ENCODE results near the gene FAM81B. TPM values are rescaled to one million over a fixed set of nuclear protein-coding genes. Genes with fewer than 3 reads are reported as not detected.
"Not testable (repeated sequence)": the region's sequence is repeated elsewhere in the genome, so short reads cannot be mapped to it uniquely, and the experiment has no call there.

Gene FAM81B
- total and polyA plus RNA-seq, 5 experiments from 2014 or later = not detected

DNA sequence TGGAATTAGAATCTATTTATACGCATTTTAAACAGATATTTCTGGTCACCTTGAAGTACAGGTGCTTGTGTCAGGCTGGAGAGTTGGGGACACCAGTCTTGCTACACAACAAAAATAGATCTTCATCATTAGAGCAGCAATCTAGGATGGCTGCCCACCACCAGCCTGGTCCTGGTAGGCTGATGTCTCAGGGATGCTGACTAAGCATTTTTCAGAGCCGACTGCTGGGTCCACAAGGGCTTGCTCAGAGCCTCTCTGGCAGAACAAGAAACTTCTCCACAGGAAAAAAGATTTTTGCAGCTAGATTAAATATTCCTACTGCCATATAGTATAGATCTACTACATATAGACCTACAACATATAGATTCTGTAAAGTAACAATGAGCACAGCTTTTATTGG is 12.0 kb upstream of the FAM81B start:
- H3K4me1 Mint-ChIP-seq = peaks cover 7 to 17% (median 9%) of the 10 kb centered on the region in 4 donors
- no peak overlapping the region for H3K27ac Mint-ChIP-seq
- H3K27me3 Mint-ChIP-seq = peaks cover 0 to 17% (median 9%) of the 10 kb centered on the region in 5 donors
- ATAC-seq (no peak), DNase-seq (no peak)
- H3K9me3 Mint-ChIP-seq = no peaks in the 10 kb centered on the region
- no peaks in the 10 kb centered on the region for H3K36me3 Mint-ChIP-seq
- H3K4me3 Mint-ChIP-seq = no peak overlapping the region
- POLR2A ChIA-PET = no interaction called here

DNA sequence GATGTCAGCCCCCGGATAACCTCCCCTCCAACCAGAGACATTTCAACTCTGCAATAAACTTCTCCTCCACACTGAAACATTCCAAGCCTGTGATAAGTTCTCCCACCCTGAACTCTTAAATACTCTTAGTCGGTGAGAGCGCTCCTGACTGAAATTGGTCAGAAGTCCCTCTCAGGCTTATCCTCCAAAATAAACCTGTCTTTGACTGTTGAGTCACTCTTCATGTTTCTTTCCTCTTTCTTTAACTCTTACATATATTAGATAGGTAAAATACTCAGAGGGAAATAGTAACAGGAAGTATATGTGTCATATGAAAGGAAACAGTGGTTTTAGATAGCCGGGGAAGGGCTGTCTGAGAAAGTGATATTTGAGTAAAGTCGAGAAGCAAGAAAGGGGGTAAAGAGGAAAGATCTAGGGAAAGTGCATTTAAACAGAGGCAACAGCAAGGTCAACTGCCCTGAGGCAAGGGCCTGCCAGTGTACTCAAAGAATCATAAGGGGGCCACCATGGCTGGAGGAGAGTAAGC is 11.0 kb upstream of the FAM81B start:
- ATAC-seq (no peak), DNase-seq (no peak)
- H3K27me3 Mint-ChIP-seq = peaks cover 0 to 19% (median 9%) of the 10 kb centered on the region in 5 donors
- POLR2A ChIA-PET = no interaction called here
- H3K36me3 Mint-ChIP-seq = no peaks in the 10 kb centered on the region
- H3K4me1 Mint-ChIP-seq = peaks cover 7 to 17% (median 9%) of the 10 kb centered on the region in 4 donors
- H3K27ac Mint-ChIP-seq = peak overlapping the region in 2 of 10 donors; percentile 1 to 3
- H3K9me3 Mint-ChIP-seq = no peaks in the 10 kb centered on the region
- peak overlapping the region in 4 of 10 donors; percentile 3 to 25 (median 8) for H3K4me3 Mint-ChIP-seq

DNA sequence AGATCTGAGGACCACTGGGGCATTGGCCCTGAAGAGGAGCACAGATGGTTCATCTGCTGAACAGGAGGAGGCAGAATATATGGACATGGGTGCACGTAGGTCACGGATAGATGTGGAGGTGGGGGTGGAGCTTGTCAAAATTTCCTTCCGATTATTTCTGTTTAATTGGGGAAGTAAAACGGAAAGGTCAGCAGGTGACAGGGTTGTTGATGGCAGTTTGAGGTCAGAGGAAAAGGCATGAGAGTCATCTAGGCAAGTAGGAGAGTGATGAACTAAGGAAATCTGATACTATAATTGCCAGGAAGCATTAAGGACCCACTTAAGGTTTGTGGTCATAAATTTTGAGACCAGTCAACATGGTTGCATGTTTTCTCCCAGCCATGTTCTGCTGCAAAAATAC is 8.4 kb upstream of the FAM81B start:
- no peak for ATAC-seq
- Mint-ChIP-seq H3K9me3 (peaks cover 0 to 3% (median 0%) of the 10 kb centered on the region in 9 donors), H3K4me3 (no peak overlapping the region), H3K4me1 (peaks cover 7 to 17% (median 9%) of the 10 kb centered on the region in 4 donors), H3K27me3 (peaks cover 1 to 26% (median 11%) of the 10 kb centered on the region in 5 donors), H3K36me3 (no peaks in the 10 kb centered on the region), H3K27ac (no peak overlapping the region)
- DNase-seq = no peak
- POLR2A ChIA-PET = no interaction called here

DNA sequence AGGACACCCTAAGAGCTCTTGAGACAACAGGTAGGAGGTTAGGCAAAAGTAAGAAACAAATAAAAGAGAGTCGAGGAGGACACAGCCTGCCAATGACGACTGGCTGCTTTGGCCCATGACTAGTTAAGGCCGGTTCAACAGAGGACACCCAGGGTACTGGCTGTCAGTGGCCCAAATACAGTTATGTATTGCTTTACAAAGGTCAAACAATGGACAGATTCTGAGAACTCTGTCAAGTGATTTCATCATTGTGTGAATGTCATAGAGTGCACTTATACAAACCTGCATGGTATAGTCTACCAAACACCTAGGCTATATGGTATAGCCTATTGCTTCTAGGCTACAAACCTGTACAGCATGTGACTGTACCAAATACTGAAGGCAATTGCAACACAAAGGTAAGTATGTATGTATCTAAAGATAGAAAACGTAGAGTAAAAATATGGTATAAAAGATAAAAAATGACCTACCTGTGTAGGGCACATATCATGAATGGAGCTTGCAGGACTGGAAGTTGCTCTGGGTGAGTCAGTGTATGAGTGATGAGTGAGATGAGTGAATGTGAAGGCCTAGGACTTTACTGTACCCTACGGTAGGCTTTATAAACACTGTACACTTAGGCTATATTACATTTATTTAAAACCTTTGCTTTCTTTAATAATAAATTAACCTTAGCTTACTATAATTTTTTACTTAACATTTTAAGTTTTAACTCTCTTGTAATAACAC is 6.5 kb upstream of the FAM81B start:
- H3K4me3 Mint-ChIP-seq = no peak overlapping the region
- peaks cover 1 to 24% (median 11%) of the 10 kb centered on the region in 5 donors for H3K27me3 Mint-ChIP-seq
- ATAC-seq (no peak), DNase-seq (no peak)
- H3K36me3 Mint-ChIP-seq = no peaks in the 10 kb centered on the region
- H3K27ac Mint-ChIP-seq = no peak overlapping the region
- POLR2A ChIA-PET = no interaction called here
- peaks cover 0 to 3% (median 0%) of the 10 kb centered on the region in 9 donors for H3K9me3 Mint-ChIP-seq
- H3K4me1 Mint-ChIP-seq = peaks cover 7 to 16% (median 9%) of the 10 kb centered on the region in 4 donors

DNA sequence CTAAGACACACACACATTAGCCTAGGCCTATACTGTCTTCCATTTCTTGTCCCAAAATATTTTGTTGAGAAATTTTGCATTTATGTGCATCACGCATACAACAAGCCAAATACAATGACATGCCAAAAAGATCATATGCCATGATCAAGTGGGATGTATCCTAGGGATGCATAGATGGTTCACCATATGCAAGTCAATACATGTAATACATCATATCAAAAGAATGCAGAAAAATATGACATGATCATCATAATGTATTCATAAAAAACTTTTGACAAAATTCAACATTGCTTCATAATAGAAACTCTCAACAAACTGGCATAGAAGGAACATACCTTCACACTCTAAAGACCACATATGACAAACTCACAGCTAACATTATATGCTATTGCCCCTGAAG is 5.8 kb upstream of the FAM81B start:
- DNase-seq (no peak), ATAC-seq (no peak)
- Mint-ChIP-seq H3K27ac (no peak overlapping the region), H3K36me3 (no peaks in the 10 kb centered on the region), H3K4me1 (peaks cover under 1 to 9% (median 3%) of the 10 kb centered on the region in 4 donors), H3K9me3 (peaks cover 0 to 3% (median 0%) of the 10 kb centered on the region in 9 donors), H3K27me3 (peaks cover 1 to 24% (median 11%) of the 10 kb centered on the region in 5 donors), H3K4me3 (no peak overlapping the region)
- POLR2A ChIA-PET = no interaction called here

DNA sequence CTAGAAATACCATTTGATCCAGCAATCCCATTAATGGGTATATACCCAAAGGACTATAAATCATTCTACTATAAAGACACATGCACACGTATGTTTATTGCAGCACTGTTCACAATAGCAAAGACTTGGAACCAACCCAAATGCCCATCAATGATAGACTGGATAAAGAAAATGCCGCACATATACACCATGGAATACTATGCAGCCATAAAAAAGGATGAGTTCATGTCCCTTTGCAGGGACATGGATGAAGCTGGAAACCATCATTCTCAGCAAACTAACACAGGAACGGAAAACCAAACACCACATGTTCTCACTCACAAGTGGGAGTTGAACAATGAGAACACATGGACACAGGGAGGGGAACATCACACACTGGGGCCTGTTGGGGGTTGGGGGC is 799 bp downstream of the FAM81B start:
- H3K4me1 Mint-ChIP-seq, H3K4me3 Mint-ChIP-seq, POLR2A ChIA-PET, DNase-seq, ATAC-seq, H3K36me3 Mint-ChIP-seq, H3K27ac Mint-ChIP-seq: not testable (repeated sequence)
- Mint-ChIP-seq H3K9me3 (peaks cover 0 to 15% (median 2%) of the 10 kb centered on the region in 9 donors), H3K27me3 (peaks cover 0 to 14% (median 4%) of the 10 kb centered on the region in 5 donors)

DNA sequence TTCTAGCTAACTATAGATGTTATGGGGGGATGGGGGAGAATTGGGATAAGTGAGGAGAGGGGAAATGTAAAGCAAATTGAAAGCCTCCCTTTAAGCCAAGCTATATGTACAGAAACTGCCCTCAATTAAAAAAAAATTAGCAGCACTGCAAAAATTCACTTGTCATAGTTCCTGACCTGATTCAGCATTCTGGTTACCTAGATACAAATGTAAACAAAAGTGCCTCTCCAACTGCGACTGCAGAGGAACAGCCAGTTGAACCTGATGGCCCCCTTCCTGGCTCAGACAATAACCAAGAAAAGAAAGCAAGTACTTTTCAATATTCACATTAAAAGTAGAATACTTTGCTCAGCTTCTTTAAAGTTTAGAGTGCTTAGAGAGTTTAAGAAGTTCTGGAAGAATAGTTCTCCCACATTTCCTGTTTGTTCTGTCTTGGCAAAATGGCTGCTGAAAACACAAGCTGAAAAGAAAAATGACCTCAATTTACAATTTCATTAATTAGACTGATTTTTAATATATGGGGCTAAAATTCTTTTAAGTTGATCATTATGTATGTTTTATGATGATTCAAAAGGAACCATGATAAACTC is 1.5 kb downstream of the FAM81B start:
- Mint-ChIP-seq H3K27me3 (peaks cover 0 to 14% (median 2%) of the 10 kb centered on the region in 5 donors), H3K4me3 (no peak overlapping the region), H3K27ac (no peak overlapping the region), H3K4me1 (no peaks in the 10 kb centered on the region), H3K36me3 (no peaks in the 10 kb centered on the region), H3K9me3 (peaks cover 0 to 15% (median 2%) of the 10 kb centered on the region in 9 donors)
- DNase-seq (no peak), ATAC-seq (no peak)
- POLR2A ChIA-PET = no interaction called here

DNA sequence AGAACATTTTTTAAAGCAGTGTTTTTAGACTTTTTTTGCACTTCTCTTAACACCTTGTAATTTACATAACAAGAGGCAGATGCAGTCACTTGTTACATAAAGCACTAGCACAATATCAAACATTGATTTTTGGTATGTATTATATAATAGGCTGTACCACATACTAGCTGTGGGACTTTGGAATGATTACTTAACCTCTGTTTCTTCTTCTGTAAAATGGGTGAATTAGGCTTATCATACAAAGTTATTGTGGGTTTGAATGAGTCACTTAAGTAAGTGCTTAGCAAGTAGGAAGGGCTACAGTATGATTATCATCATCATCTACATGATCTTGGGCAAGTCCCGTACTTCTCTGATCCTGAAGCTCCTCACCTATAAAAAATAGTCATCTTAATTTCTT is 2.1 kb downstream of the FAM81B start:
- no peak overlapping the region for H3K4me3 Mint-ChIP-seq
- H3K27ac Mint-ChIP-seq = no peak overlapping the region
- DNase-seq = no peak
- no peaks in the 10 kb centered on the region for H3K4me1 Mint-ChIP-seq
- ATAC-seq = no peak
- no peaks in the 10 kb centered on the region for H3K36me3 Mint-ChIP-seq
- H3K9me3 Mint-ChIP-seq = peaks cover 0 to 15% (median 2%) of the 10 kb centered on the region in 9 donors
- H3K27me3 Mint-ChIP-seq = peaks cover 0 to 14% (median 0%) of the 10 kb centered on the region in 5 donors
- POLR2A ChIA-PET = no interaction called here

DNA sequence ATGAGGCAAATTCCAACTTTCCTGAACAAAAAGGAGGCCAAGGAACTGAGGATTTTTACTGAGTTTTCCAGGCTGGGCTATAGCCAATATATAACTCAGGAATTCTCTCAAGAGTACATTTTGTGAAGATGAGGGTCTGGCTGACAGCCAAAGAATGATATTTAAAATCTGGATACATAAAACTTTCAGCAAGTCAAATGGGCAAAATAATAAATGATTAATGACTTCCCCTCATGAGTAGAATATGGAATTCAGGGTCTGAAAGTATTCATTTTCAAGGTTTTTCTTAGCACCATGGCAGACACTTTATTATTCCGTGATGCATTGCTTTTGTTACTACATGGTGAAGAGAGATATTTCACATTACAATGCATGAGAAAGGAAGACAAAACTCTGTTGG is 7.8 kb downstream of the FAM81B start:
- DNase-seq (no peak), ATAC-seq (no peak)
- peaks cover 0 to 5% (median 0%) of the 10 kb centered on the region in 5 donors for H3K27me3 Mint-ChIP-seq
- no peaks in the 10 kb centered on the region for H3K4me1 Mint-ChIP-seq
- no peaks in the 10 kb centered on the region for H3K9me3 Mint-ChIP-seq
- H3K36me3 Mint-ChIP-seq = no peaks in the 10 kb centered on the region
- no peak overlapping the region for H3K27ac Mint-ChIP-seq
- POLR2A ChIA-PET = no interaction called here
- H3K4me3 Mint-ChIP-seq = no peak overlapping the region

DNA sequence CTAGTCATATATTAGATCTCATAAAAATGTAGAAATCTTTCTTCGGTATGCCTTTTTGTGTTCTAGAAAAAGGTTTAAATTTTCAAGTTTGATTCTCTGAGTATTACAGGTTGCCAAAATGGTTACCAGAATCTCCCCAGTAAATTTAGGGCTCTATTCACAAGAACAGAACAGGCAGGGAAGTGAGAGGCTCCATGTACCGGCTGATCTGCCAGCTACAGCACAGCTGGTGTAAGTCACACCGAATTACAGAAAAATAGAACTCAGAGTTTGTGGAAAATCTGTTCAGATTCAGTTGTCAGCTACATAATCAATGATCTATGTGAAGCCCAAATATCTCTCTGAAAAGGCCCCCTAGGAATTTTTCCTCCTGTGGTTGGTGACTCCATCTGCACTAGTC is 10.5 kb downstream of the FAM81B start:
- POLR2A ChIA-PET = no interaction called here
- no peak for ATAC-seq
- Mint-ChIP-seq H3K36me3 (peaks cover 0 to 2% (median 0%) of the 10 kb centered on the region in 3 donors), H3K27me3 (peaks cover 3 to 12% (median 6%) of the 10 kb centered on the region in 5 donors), H3K4me1 (no peaks in the 10 kb centered on the region), H3K9me3 (peaks cover 0 to 9% (median 0%) of the 10 kb centered on the region in 9 donors), H3K4me3 (no peak overlapping the region), H3K27ac (no peak overlapping the region)
- no peak for DNase-seq

DNA sequence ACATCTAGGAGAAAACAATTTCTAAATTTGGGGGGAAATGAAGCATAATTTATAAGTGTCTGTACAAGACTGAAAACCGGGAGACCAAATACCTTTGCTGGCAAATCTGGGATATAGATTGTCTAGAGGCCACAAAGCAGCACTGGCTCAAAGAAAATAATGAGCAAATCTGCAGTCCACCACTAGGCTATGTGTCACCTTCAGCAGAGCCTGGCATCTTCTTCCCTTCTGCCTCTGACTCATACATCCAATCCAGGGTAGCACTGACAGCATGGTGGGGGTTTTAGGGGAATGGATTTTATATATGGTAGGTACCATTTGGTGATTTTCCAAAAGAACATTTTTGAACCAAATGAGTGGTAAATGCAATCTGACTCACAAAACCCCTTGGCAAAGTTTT is 12.8 kb downstream of the FAM81B start:
- Mint-ChIP-seq H3K4me1 (peaks cover 0 to 3% (median 0%) of the 10 kb centered on the region in 4 donors), H3K27me3 (peaks cover 10 to 32% (median 18%) of the 10 kb centered on the region in 5 donors), H3K4me3 (no peak overlapping the region), H3K9me3 (peaks cover 0 to 9% (median 0%) of the 10 kb centered on the region in 9 donors), H3K36me3 (peaks cover 0 to 2% (median 0%) of the 10 kb centered on the region in 3 donors), H3K27ac (no peak overlapping the region)
- DNase-seq = no peak
- no peak for ATAC-seq
- POLR2A ChIA-PET = no interaction called here

DNA sequence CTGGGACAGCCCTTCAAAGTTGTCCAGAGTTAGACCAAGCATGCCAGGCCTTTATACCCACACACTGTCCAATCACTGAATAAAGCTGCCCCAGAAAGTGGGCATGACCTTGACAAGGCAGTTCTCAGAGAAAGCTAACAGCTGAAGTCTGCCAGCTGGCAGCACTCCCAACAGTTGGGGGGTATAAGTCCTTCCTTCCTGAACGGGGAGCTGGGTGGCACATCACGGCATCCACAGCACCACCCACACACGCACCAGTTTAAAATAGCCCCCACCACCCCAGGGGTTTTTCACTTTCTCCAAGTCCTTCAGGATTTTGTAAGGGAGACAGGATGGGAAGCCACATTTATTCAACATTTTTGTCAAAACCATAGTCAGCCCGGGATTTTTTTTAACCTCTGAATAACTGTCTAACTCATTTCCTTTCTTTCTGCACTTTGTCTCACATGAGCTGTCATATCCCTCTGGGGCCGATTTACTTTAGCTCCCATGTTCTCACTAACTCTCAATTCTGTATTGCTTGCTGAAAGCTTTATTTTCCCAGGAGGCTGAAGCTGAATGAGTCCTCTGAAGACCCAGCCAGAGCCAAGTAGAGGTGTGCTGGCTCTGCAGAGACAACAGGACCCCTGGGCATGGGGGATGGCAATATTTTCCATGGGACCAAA is 15.4 kb downstream of the FAM81B start:
- Mint-ChIP-seq H3K27me3 (peaks cover 10 to 32% (median 18%) of the 10 kb centered on the region in 5 donors), H3K4me1 (peaks cover 0 to 3% (median 0%) of the 10 kb centered on the region in 4 donors), H3K36me3 (peaks cover 0 to 2% (median 0%) of the 10 kb centered on the region in 3 donors), H3K4me3 (no peak overlapping the region), H3K9me3 (peaks cover 0 to 9% (median 0%) of the 10 kb centered on the region in 9 donors), H3K27ac (no peak overlapping the region)
- POLR2A ChIA-PET = no interaction called here
- no peak for ATAC-seq
- DNase-seq = no peak

DNA sequence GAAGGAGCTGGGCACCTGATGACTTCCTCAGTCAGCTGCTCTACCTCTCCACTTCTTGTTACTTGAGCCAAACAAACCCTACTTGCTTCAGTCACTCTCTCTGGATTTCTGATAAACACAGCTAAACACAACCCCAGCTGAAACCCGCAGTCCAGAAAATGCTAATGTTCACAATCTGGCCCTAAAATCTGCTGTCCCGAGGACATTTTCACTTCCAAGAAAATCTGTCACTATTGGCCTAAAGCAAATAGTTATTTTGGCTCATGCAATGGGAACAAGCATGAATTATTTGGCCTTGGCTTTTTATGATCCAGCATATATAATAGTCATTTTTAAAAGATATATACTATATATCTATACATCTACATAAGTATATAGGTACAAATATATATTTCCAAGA is 19.1 kb downstream of the FAM81B start:
- Mint-ChIP-seq H3K27ac (no peak overlapping the region), H3K27me3 (peaks cover 9 to 32% (median 13%) of the 10 kb centered on the region in 5 donors), H3K9me3 (no peaks in the 10 kb centered on the region), H3K4me3 (no peak overlapping the region), H3K4me1 (peaks cover 0 to 3% (median 0%) of the 10 kb centered on the region in 4 donors), H3K36me3 (no peaks in the 10 kb centered on the region)
- no peak for DNase-seq
- POLR2A ChIA-PET = no interaction called here
- no peak for ATAC-seq
